ENCODE data around the gene RRP9.
"Not testable (repeated sequence)": the region's sequence is repeated elsewhere in the genome, so short reads cannot be mapped to it uniquely, and the experiment has no call there.

RRP9 gene

GRCh38 chr3:51938780-51939425 is 2.8 kb downstream of the RRP9 start:
- no peak for DNase-seq (ENCODE audit: low spot score)

GRCh38 chr3:51937611-51938450 is 3.9 kb downstream of the RRP9 start:
- no peak for DNase-seq (ENCODE audit: low spot score)

GRCh38 chr3:51937014-51937413 is 4.7 kb downstream of the RRP9 start:
- no peak for DNase-seq (ENCODE audit: low spot score)

GRCh38 chr3:51935886-51936755 is 5.6 kb downstream of the RRP9 start:
- no peak for DNase-seq (ENCODE audit: low spot score)

- DNase-seq (ENCODE audit: low spot score): no peak
These were observed 6.5 kb downstream of the RRP9 start for GRCh38 chr3:51934991-51935885.

- no peak for DNase-seq (ENCODE audit: low spot score)
These were observed 7.4 kb downstream of the RRP9 start for GRCh38 chr3:51934139-51934850.

GRCh38 chr3:51933471-51934138 is 8.1 kb downstream of the RRP9 start:
- no peak for DNase-seq (ENCODE audit: low spot score)

GRCh38 chr3:51932471-51933370 is 9.0 kb downstream of the RRP9 start:
- no peak for DNase-seq (ENCODE audit: low spot score)

- DNase-seq (ENCODE audit: low spot score): no peak
These were observed 9.9 kb downstream of the RRP9 start for GRCh38 chr3:51931756-51932155.

GRCh38 chr3:51930439-51930838 is 11.3 kb downstream of the RRP9 start:
- DNase-seq (ENCODE audit: low spot score): no peak

GRCh38 chr3:51929420-51930003 is 12.2 kb downstream of the RRP9 start:
- no peak for DNase-seq (ENCODE audit: low spot score)

GRCh38 chr3:51928981-51929380 is 12.7 kb downstream of the RRP9 start:
- DNase-seq (ENCODE audit: low spot score): not testable (repeated sequence)

- DNase-seq (ENCODE audit: low spot score): no peak
These were observed 13.3 kb downstream of the RRP9 start for GRCh38 chr3:51928438-51928837.

- no peak for DNase-seq (ENCODE audit: low spot score)
These were observed 14.4 kb downstream of the RRP9 start for GRCh38 chr3:51927061-51927977.

- no peak for DNase-seq (ENCODE audit: low spot score)
These were observed 20.6 kb downstream of the RRP9 start for GRCh38 chr3:51921081-51921578.

GRCh38 chr3:51916418-51916817 is 25.3 kb downstream of the RRP9 start:
- no peak for DNase-seq (ENCODE audit: low spot score)

- no peak for DNase-seq (ENCODE audit: low spot score)
These were observed 33.7 kb downstream of the RRP9 start for GRCh38 chr3:51908026-51908425.

Data from ecto neural progenitor cell (in vitro differentiated cells).